Smooth muscle cell (in vitro differentiated cells): ENCODE results near the gene SPTBN4. TPM values are rescaled to one million over a fixed set of nuclear protein-coding genes. Genes with fewer than 3 reads are reported as not detected.

Experiments
- DNase-seq: peaks from one replicate; lab custom pipeline; 2025; ENCODE audit not compliant: unreplicated experiment; lab: John Stamatoyannopoulos, UW
- H2AFZ ChIP-seq: fragments of 200-600 bp; sonication (generic); 2 replicates; pipeline ENCODE4 v1.6.0; 2016; ENCODE audit warnings: antibody characterized with exemption, low read depth, mild to moderate bottlenecking
- H3F3A ChIP-seq: fragments of 200-600 bp; sonication (generic); 2 replicates; pipeline ENCODE4 v1.6.0; 2017; ENCODE audit warnings: antibody characterized with exemption, low read depth
- H3K27ac ChIP-seq: fragments of 200-600 bp; sonication (generic); 2 replicates; pipeline ENCODE4 v1.5.1; 2016; ENCODE audit warnings: low read depth, mild to moderate bottlenecking
- H3K27me3 ChIP-seq: fragments of 200-600 bp; sonication (generic); 2 replicates; pipeline ENCODE4 v1.6.1; 2016; ENCODE audit warnings: low read depth, mild to moderate bottlenecking
- H3K36me3 ChIP-seq: fragments of 200-600 bp; sonication (generic); 2 replicates; pipeline ENCODE4 v1.5.1; 2016; ENCODE audit warnings: low read depth
- H3K4me1 ChIP-seq: fragments of 200-600 bp; sonication (generic); 2 replicates; pipeline ENCODE4 v1.5.1; 2016; ENCODE audit warnings: low read depth
- H3K4me2 ChIP-seq: fragments of 200-600 bp; sonication (generic); 2 replicates; pipeline ENCODE4 v1.6.0; 2016; ENCODE audit warnings: mild to moderate bottlenecking
- H3K4me3 ChIP-seq: fragments of 200-600 bp; sonication (generic); 2 replicates; pipeline ENCODE4 v1.5.1; 2016; ENCODE audit warnings: mild to moderate bottlenecking
- H3K79me2 ChIP-seq: fragments of 200-600 bp; sonication (generic); 2 replicates; pipeline ENCODE4 v1.6.0; 2016; ENCODE audit warnings: low read depth, mild to moderate bottlenecking
- H3K9ac ChIP-seq: fragments of 200-600 bp; sonication (generic); 2 replicates; pipeline ENCODE4 v1.6.0; 2016; ENCODE audit warnings: low read depth
- H3K9me3 ChIP-seq: fragments of 200-600 bp; sonication (generic); replicated peaks from 2 replicates; pipeline ENCODE4 v1.5.1; 2016; ENCODE audit warnings: low read depth
- H4K20me1 ChIP-seq: fragments of 200-600 bp; sonication (generic); 2 replicates; pipeline ENCODE4 v1.6.0; 2016; ENCODE audit warnings: low read depth
- WGBS: methylation state at CpG from one replicate; pipeline ENCODE4 v1.1.7; 2016; ENCODE audit warnings: low lambda C conversion rate; 5-methylcytosine and 5-hydroxymethylcytosine counted together
- polyA plus RNA-seq: library from polyadenylated mRNA; unstranded; fragments of >200 nt; fragmentation: Nextera tagmentation; extraction: Ambion mirVana; gene quantifications from 2 replicates; pipeline ENCODE4 v1.2.1, GENCODE V29; 2016
- total RNA-seq: library from RNA; depleted of rRNA; stranded (reverse); fragments of >200 nt; gene quantifications from 2 replicates; pipeline ENCODE4 v1.2.3, GENCODE V29; 2014
- TF ChIP-seq, protein P1 (sequence below): fragments of 200-600 bp; sonication (generic); IDR thresholded peaks from 2 replicates; pipeline ENCODE4 v1.5.1; 2017; ENCODE audit warnings: borderline replicate concordance, mild to moderate bottlenecking, antibody characterized with exemption; ENCODE audit not compliant: insufficient read depth, poor library complexity, severe bottlenecking

Gene SPTBN4
- total and polyA plus RNA-seq, 2 experiments from 2014 or later = 1.0 to 1.2 TPM

DNA sequence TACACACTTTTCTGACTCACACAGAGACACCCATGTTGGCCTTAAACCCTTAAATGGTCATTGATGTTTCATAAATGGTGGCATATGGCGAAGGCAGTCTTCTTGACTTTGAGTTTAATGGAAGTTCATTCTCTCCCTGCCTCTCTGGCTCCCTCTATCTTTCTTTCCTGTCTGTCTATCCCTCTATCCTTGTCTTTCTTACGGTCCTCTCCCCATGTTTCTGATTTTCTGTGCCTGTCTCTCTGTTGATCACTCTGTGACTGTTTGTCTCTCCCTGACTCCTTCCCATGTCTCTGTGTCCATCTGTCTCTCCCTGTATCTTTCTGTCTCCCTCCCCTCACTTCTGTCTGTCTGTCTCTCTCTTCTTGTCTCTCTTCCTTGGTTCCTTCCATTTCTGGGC, 66.7 kb downstream of the SPTBN4 start:
- Histone ChIP-seq H3K27me3 (no peaks in the 10 kb centered on the region), H3K4me1 (no peaks in the 10 kb centered on the region), H3K4me3 (no peak overlapping the region), H3K27ac (no peak overlapping the region), H3F3A (no peaks in the 10 kb centered on the region), H3K9ac (no peak overlapping the region), H3K4me2 (no peak overlapping the region), H4K20me1 (no peaks in the 10 kb centered on the region), H3K9me3 (no peaks in the 10 kb centered on the region), H2AFZ (no peak overlapping the region), H3K79me2 (no peaks in the 10 kb centered on the region), H3K36me3 (no peaks in the 10 kb centered on the region)
- no peak for DNase-seq
- 59% methylated on average over 2 of the region's 2 CpGs for WGBS
- TF ChIP-seq, protein P1, sequence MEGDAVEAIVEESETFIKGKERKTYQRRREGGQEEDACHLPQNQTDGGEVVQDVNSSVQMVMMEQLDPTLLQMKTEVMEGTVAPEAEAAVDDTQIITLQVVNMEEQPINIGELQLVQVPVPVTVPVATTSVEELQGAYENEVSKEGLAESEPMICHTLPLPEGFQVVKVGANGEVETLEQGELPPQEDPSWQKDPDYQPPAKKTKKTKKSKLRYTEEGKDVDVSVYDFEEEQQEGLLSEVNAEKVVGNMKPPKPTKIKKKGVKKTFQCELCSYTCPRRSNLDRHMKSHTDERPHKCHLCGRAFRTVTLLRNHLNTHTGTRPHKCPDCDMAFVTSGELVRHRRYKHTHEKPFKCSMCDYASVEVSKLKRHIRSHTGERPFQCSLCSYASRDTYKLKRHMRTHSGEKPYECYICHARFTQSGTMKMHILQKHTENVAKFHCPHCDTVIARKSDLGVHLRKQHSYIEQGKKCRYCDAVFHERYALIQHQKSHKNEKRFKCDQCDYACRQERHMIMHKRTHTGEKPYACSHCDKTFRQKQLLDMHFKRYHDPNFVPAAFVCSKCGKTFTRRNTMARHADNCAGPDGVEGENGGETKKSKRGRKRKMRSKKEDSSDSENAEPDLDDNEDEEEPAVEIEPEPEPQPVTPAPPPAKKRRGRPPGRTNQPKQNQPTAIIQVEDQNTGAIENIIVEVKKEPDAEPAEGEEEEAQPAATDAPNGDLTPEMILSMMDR = no peak

DNA sequence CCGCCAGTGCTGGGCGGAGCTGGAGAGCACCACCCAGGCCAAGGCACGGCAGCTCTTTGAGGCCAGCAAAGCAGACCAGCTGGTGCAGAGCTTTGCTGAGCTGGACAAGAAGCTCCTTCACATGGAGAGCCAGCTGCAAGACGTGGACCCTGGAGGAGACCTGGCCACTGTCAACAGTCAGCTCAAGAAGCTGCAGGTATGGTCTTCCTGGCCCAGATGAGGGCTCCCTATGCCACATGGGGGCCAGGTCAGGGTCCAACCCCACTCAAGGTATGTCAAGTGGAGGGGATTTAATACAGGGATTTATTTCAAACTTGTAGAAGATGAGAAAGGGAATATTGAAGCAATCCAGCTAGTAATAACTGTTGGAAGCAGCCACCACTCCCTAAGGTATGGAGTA, 67.3 kb downstream of the SPTBN4 start:
- TF ChIP-seq, protein P1 = no peak
- H3K36me3 ChIP-seq = no peaks in the 10 kb centered on the region
- no peaks in the 10 kb centered on the region for H3F3A ChIP-seq
- H3K4me1 ChIP-seq = no peaks in the 10 kb centered on the region
- H3K79me2 ChIP-seq = no peaks in the 10 kb centered on the region
- WGBS = 79% methylated on average over 4 of the region's 4 CpGs
- no peak for DNase-seq
- no peak overlapping the region for H3K9ac ChIP-seq
- no peak overlapping the region for H3K27ac ChIP-seq
- H4K20me1 ChIP-seq = no peaks in the 10 kb centered on the region
- H3K27me3 ChIP-seq = no peaks in the 10 kb centered on the region
- H2AFZ ChIP-seq = no peak overlapping the region
- no peak overlapping the region for H3K4me3 ChIP-seq
- H3K4me2 ChIP-seq = no peak overlapping the region
- H3K9me3 ChIP-seq = no peaks in the 10 kb centered on the region

DNA sequence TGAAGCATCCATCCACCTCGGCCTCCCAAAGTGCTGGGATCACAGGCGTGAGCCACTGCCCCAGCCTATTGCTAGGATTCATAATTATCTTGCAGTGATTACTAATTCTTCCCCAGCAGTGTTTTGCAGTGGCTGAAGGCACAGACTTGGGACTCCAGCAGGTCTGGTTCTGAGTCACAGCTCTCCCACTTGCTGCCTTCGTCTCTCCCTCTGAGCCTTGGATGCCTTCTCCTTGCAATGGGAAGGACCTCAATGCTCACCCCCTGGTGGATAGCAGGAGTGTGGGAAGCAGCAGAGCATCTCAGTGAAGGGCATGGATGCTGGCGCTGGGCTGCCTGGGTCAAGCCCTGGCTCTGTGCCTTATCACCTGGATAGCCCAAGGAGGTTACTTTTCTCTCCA, 72.3 kb downstream of the SPTBN4 start:
- no peaks in the 10 kb centered on the region for H3K9me3 ChIP-seq
- H4K20me1 ChIP-seq = no peaks in the 10 kb centered on the region
- no peaks in the 10 kb centered on the region for H3K79me2 ChIP-seq
- no peak overlapping the region for H3K9ac ChIP-seq
- no peaks in the 10 kb centered on the region for H3K27me3 ChIP-seq
- H3K4me3 ChIP-seq = no peak overlapping the region
- DNase-seq = no peak
- H3K36me3 ChIP-seq = no peaks in the 10 kb centered on the region
- WGBS = 76% methylated on average over 4 of the region's 4 CpGs
- no peak overlapping the region for H3K27ac ChIP-seq
- H2AFZ ChIP-seq = no peak overlapping the region
- TF ChIP-seq, protein P1 = no peak
- H3K4me1 ChIP-seq = no peaks in the 10 kb centered on the region
- H3K4me2 ChIP-seq = no peak overlapping the region
- H3F3A ChIP-seq = no peaks in the 10 kb centered on the region

DNA sequence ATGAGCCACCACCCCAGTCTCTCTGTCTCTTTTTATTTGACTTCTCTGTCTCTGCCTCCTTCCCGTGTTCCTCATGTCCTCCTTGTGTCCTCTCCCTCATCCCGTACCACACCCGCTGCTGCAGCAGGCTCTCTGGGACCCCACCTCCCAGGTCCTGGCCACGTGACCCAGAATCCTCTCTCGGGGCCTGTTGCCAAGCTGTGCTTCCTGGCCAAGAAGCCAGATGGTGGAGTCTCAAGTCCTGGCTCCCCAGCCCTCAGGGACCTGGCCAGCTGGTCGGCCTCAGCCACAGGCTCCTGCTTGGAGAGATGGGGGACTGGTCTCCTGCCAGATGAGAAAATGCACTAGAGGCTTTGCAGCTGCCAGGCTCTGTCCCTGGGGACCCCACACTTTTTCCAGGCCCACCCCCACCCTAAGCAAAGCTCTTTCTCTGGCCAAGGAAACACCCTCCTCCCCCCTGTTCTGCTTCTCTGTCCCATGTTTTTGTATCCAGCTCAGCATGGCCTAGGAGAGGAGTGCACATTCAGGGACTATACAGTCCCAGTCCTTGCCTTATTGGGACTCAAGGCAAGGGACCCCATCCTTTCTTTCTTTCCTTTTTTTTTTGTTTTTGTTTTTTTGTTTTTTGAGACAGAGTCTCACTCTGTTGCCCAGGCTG, 75.5 kb downstream of the SPTBN4 start:
- Histone ChIP-seq H4K20me1 (no peaks in the 10 kb centered on the region), H3K27me3 (no peaks in the 10 kb centered on the region), H3K4me3 (no peak overlapping the region), H3K79me2 (no peaks in the 10 kb centered on the region), H3K4me1 (no peaks in the 10 kb centered on the region), H3K9me3 (peaks cover 3% of the 10 kb centered on the region), H3K27ac (no peak overlapping the region), H3K36me3 (no peaks in the 10 kb centered on the region), H3K4me2 (no peak overlapping the region), H2AFZ (no peak overlapping the region), H3K9ac (no peak overlapping the region), H3F3A (no peaks in the 10 kb centered on the region)
- WGBS = 87% methylated on average over 6 of the region's 6 CpGs
- TF ChIP-seq, protein P1 = no peak
- DNase-seq = no peak
